H1 (cell line): ENCODE measurements around the gene CADM1. TPM values are rescaled to one million over a fixed set of nuclear protein-coding genes. Genes with fewer than 3 reads are reported as not detected.

Experiments used
- CTCF ChIA-PET: fragments of 300-600 bp; sonication (Branson Sonifier 250); formaldehyde crosslinking; loops from one replicate; lab custom pipeline; 2021; ENCODE audit not compliant: partially characterized antibody; lab: Charles Lee
- POLR2A ChIA-PET: fragments of 300-600 bp; sonication (Branson Sonifier 250); formaldehyde crosslinking; loops from one replicate; lab custom pipeline; 2021; ENCODE audit warnings: inconsistent platforms; ENCODE audit not compliant: partially characterized antibody; lab: Charles Lee
- DNase-seq, 2 experiments: peaks; one replicate each; pipeline versions ENCODE4 v3.0.0 to v3.0.0-alpha.2; 2010 to 2022; ENCODE audit warnings: low spot score in 2 of 2, low read depth in 1 of 2, mixed read lengths in 1 of 2
- FAIRE-seq: peaks from 2 replicates; lab custom pipeline; 2011; peaks lifted over from hg19 to GRCh38; lab: Jason Lieb, UNC
- H2AFZ ChIP-seq: 2 replicates; pipeline ENCODE4 v1.8.1; 2012; ENCODE audit warnings: low read length, inconsistent platforms
- H2AK5ac ChIP-seq: 2 replicates; pipeline ENCODE4 v1.6.1; 2013; ENCODE audit warnings: low read depth, low read length
- H2BK120ac ChIP-seq: replicated peaks from 2 replicates; pipeline ENCODE3; 2013; ENCODE audit warnings: low read depth, low read length, inconsistent platforms
- H2BK12ac ChIP-seq: 2 replicates; pipeline ENCODE4 v1.6.1; 2013; ENCODE audit warnings: low read depth, low read length
- H2BK15ac ChIP-seq: 2 replicates; pipeline ENCODE4 v1.6.1; 2013; ENCODE audit warnings: low read length
- H2BK20ac ChIP-seq: 2 replicates; pipeline ENCODE4 v1.6.1; 2013; ENCODE audit warnings: low read length
- H2BK5ac ChIP-seq: 2 replicates; pipeline ENCODE4 v1.6.1; 2013; ENCODE audit warnings: low read depth, low read length
- H3K14ac ChIP-seq: 2 replicates; pipeline ENCODE4 v1.6.1; 2013; ENCODE audit warnings: inconsistent platforms; ENCODE audit not compliant: insufficient read length
- H3K18ac ChIP-seq: 2 replicates; pipeline ENCODE4 v1.6.1; 2013; ENCODE audit warnings: low read length; ENCODE audit errors: extremely low read depth
- H3K23ac ChIP-seq: 2 replicates; pipeline ENCODE4 v1.6.1; 2013; ENCODE audit warnings: inconsistent platforms; ENCODE audit not compliant: insufficient read length
- H3K23me2 ChIP-seq: 2 replicates; pipeline ENCODE4 v1.6.1; 2013; ENCODE audit warnings: low read depth, low read length
- H3K27ac ChIP-seq: 2 replicates; pipeline ENCODE4 v1.6.1; 2011; ENCODE audit warnings: low read depth, low read length, inconsistent platforms
- H3K27me3 ChIP-seq, 4 experiments: replicated peaks in 1 of 4; 1 replicate in 1 of 4; 2 replicates in 3 of 4; pipeline versions ENCODE4 v1.6.1 to v1.8.1; 2011 to 2013; ENCODE audit warnings: low read length in 3 of 4, mild to moderate bottlenecking in 3 of 4, inconsistent platforms in 2 of 4, mixed read lengths in 2 of 4, moderate library complexity in 1 of 4; ENCODE audit not compliant: control insufficient read depth in 3 of 4, insufficient read depth in 3 of 4; ENCODE audit errors: extremely low read depth in 1 of 4
- H3K36me3 ChIP-seq, 4 experiments: 2 replicates each; pipeline versions ENCODE4 v1.6.1 to v1.8.1; 2011 to 2013; ENCODE audit warnings: mild to moderate bottlenecking in 4 of 4, low read length in 3 of 4, moderate library complexity in 2 of 4, control low read depth in 1 of 4, inconsistent platforms in 1 of 4; ENCODE audit not compliant: insufficient read depth in 4 of 4, control insufficient read depth in 2 of 4
- H3K4ac ChIP-seq: replicated peaks from 2 replicates; pipeline ENCODE3; 2013; ENCODE audit warnings: low read length, low read depth, mixed read lengths, inconsistent platforms; ENCODE audit not compliant: insufficient read length
- H3K4me1 ChIP-seq, 4 experiments: replicated peaks in 1 of 4; 1 replicate in 1 of 4; 2 replicates in 3 of 4; pipeline versions ENCODE4 v1.6.1 to v1.8.1; 2011 to 2013; ENCODE audit warnings: low read length in 3 of 4, inconsistent platforms in 2 of 4, mixed read lengths in 1 of 4; ENCODE audit not compliant: insufficient read depth in 4 of 4, control insufficient read depth in 3 of 4
- H3K4me2 ChIP-seq, 2 experiments: 2 replicates each; pipeline versions ENCODE4 v1.6.1 to v1.8.1; 2011 to 2013; ENCODE audit warnings: low read depth in 2 of 2, low read length in 2 of 2, control low read depth in 1 of 2, inconsistent platforms in 1 of 2, mild to moderate bottlenecking in 1 of 2; ENCODE audit not compliant: insufficient read depth in 1 of 2
- H3K4me3 ChIP-seq, 4 experiments: fragments of 200-600, 300-600 bp in 1 of 4; sonication (generic), shearing (Covaris generic), sonication (Bioruptor Twin) in 1 of 4; 2 replicates each; pipeline versions ENCODE4 v1.5.1 to v1.8.1; 2011 to 2016; ENCODE audit warnings: low read length in 4 of 4, low read depth in 3 of 4, control low read depth in 2 of 4, inconsistent platforms in 2 of 4, mild to moderate bottlenecking in 2 of 4, mixed read lengths in 1 of 4, moderate library complexity in 1 of 4; ENCODE audit not compliant: insufficient read depth in 2 of 4; ENCODE audit errors: extremely low read depth in 1 of 4
- H3K56ac ChIP-seq: replicated peaks from 2 replicates; pipeline ENCODE3; 2013; ENCODE audit warnings: low read depth, mild to moderate bottlenecking, mixed read lengths, low read length, inconsistent platforms; ENCODE audit not compliant: insufficient read length
- H3K79me1 ChIP-seq: 2 replicates; pipeline ENCODE4 v1.6.1; 2013; ENCODE audit warnings: low read depth, low read length, control low read depth
- H3K79me2 ChIP-seq, 2 experiments: 2 replicates each; pipeline versions ENCODE4 v1.6.1 to v1.8.1; 2012 to 2013; ENCODE audit warnings: low read length in 2 of 2, mild to moderate bottlenecking in 2 of 2, inconsistent platforms in 1 of 2; ENCODE audit not compliant: insufficient read depth in 2 of 2, control insufficient read depth in 1 of 2
- H3K9ac ChIP-seq, 4 experiments: replicated peaks in 1 of 4; 1 replicate in 1 of 4; 2 replicates in 3 of 4; pipeline versions ENCODE4 v1.6.1 to v1.8.1; 2011 to 2013; ENCODE audit warnings: low read depth in 3 of 4, low read length in 3 of 4, control low read depth in 2 of 4, mild to moderate bottlenecking in 2 of 4, moderate library complexity in 2 of 4, inconsistent platforms in 1 of 4; ENCODE audit errors: extremely low read depth in 1 of 4
- H3K9me3 ChIP-seq, 2 experiments: 2 replicates each; pipeline versions ENCODE4 v1.6.1 to v1.8.1; 2012 to 2013; ENCODE audit warnings: mild to moderate bottlenecking in 2 of 2, moderate library complexity in 2 of 2, control low read depth in 1 of 2, inconsistent platforms in 1 of 2, low read depth in 1 of 2, low read length in 1 of 2, mixed read lengths in 1 of 2; ENCODE audit not compliant: insufficient read depth in 2 of 2
- H4K20me1 ChIP-seq, 2 experiments: replicated peaks in 1 of 2; 2 replicates each; pipeline versions ENCODE3 to v1.8.1; 2011 to 2013; ENCODE audit warnings: inconsistent platforms in 2 of 2, low read length in 2 of 2, mild to moderate bottlenecking in 1 of 2; ENCODE audit not compliant: insufficient read depth in 2 of 2, control insufficient read depth in 1 of 2
- H4K5ac ChIP-seq: 2 replicates; pipeline ENCODE4 v1.6.1; 2013; ENCODE audit warnings: low read length, low read depth, mixed read lengths, inconsistent platforms; ENCODE audit not compliant: insufficient read length
- H4K8ac ChIP-seq: 2 replicates; pipeline ENCODE4 v1.8.0; 2013; ENCODE audit warnings: mild to moderate bottlenecking, moderate library complexity, low read length, inconsistent platforms; ENCODE audit not compliant: insufficient read depth; ENCODE audit errors: extremely low read depth
- H4K91ac ChIP-seq: replicated peaks from 2 replicates; pipeline ENCODE3; 2013; ENCODE audit warnings: low read length, mixed read lengths, inconsistent platforms; ENCODE audit not compliant: insufficient read length
- CHD1 ChIP-seq: IDR thresholded peaks from 2 replicates; pipeline ENCODE4 v1.6.1; 2012; ENCODE audit warnings: low read depth, low read length, improper control_type of control experiment
- CTBP2 ChIP-seq: IDR thresholded peaks from 2 replicates; pipeline ENCODE4 v1.7.0; 2011; ENCODE audit warnings: borderline replicate concordance, mild to moderate bottlenecking, moderate library complexity, mixed read lengths, low read length; ENCODE audit not compliant: insufficient read depth, insufficient read length
- HDAC2 ChIP-seq, 2 experiments: fragments of 300-600 bp in 1 of 2; sonication (generic) in 1 of 2; IDR thresholded peaks; 2 replicates each; pipeline ENCODE4 v1.6.1; 2011 to 2012; ENCODE audit warnings: low read depth in 2 of 2, low read length in 2 of 2, mild to moderate bottlenecking in 2 of 2, moderate library complexity in 2 of 2, borderline replicate concordance in 1 of 2, inconsistent platforms in 1 of 2
- HDAC6 ChIP-seq: IDR thresholded peaks from one replicate; pipeline ENCODE4 v1.7.1; 2012; ENCODE audit warnings: low read depth, mild to moderate bottlenecking, inconsistent platforms, low read length, moderate library complexity
- JUN ChIP-seq: IDR thresholded peaks from 2 replicates; pipeline ENCODE4 v1.6.1; 2011; ENCODE audit warnings: low read depth, mild to moderate bottlenecking, improper control_type of control experiment, low read length
- KDM4A ChIP-seq: IDR thresholded peaks from one replicate; pipeline ENCODE4 v1.7.1; 2012; ENCODE audit warnings: low read depth, mild to moderate bottlenecking, moderate library complexity, low read length, inconsistent platforms; ENCODE audit not compliant: severe bottlenecking
- RNF2 ChIP-seq: fragments of 200-900, 300-1000 bp; sonication (generic); IDR thresholded peaks from 2 replicates; pipeline ENCODE4 v1.7.1; 2016; ENCODE audit warnings: borderline replicate concordance, low read depth, mild to moderate bottlenecking, antibody characterized with exemption, low read length; ENCODE audit not compliant: poor library complexity, severe bottlenecking; ENCODE audit errors: missing control alignments
- SIX5 ChIP-seq: IDR thresholded peaks from 2 replicates; pipeline ENCODE4 v1.6.1; 2011; ENCODE audit warnings: mild to moderate bottlenecking, low read depth, low read length
- SP1 ChIP-seq: IDR thresholded peaks from 2 replicates; pipeline ENCODE4 v1.6.1; 2011; ENCODE audit warnings: low read depth, low read length
- SP4 ChIP-seq: IDR thresholded peaks from 2 replicates; pipeline ENCODE4 v1.6.1; 2012; ENCODE audit warnings: low read length, inconsistent platforms
- YY1 ChIP-seq: IDR thresholded peaks from 2 replicates; pipeline ENCODE4 v1.6.1; 2011; ENCODE audit warnings: low read depth, mild to moderate bottlenecking, low read length
- ZNF274 ChIP-seq: IDR thresholded peaks from 2 replicates; pipeline ENCODE4 v1.7.0; 2012; ENCODE audit warnings: low read length, borderline replicate concordance; ENCODE audit errors: extremely low read depth
- WGBS, 2 experiments: shearing (Covaris generic) in 1 of 2; methylation state at CpG; one replicate each; pipeline versions ENCODE4 v1.1.6 to v1.1.7; 2013 to 2015; ENCODE audit warnings: low lambda C conversion rate in 2 of 2, mixed read lengths in 2 of 2, inconsistent platforms in 1 of 2, low coverage in 1 of 2, missing lambda C conversion rate in 1 of 2; ENCODE audit not compliant: insufficient replicate concordance in 2 of 2, insufficient coverage in 1 of 2, insufficient read length in 1 of 2; ENCODE audit errors: extremely low coverage in 1 of 2, missing lambda C conversion rate in 1 of 2; 5-methylcytosine and 5-hydroxymethylcytosine counted together
- polyA plus RNA-seq, 7 experiments: library from polyadenylated mRNA; depleted of rRNA in 3 of 7; stranded (reverse) in 5 of 7; unstranded in 2 of 7; fragments of >200 nt in 5 of 7; fragments of 200-250 nt in 2 of 7; gene quantifications; 1 replicate in 5 of 7; 2 replicates in 1 of 7; 4 replicates in 1 of 7; pipeline versions ENCODE4 v1.2.1 to v1.2.3, GENCODE V29; 2011 to 2013; ENCODE audit warnings: missing spikeins in 2 of 7, mixed read lengths in 2 of 7
- total RNA-seq: library from RNA; stranded (reverse); fragmentation: NEBNext Ultra II Directional; extraction: Animal tissue kit (Norgen Biotek cat#: 25700); gene quantifications from 2 replicates; pipeline ENCODE4 v1.2.1, GENCODE V29; 2021
- TF ChIP-seq, protein P1 (sequence below): IDR thresholded peaks from 2 replicates; pipeline ENCODE4 v1.6.1; 2012; ENCODE audit warnings: inconsistent platforms

Gene CADM1
- total and polyA plus RNA-seq, 2 of the 8 experiments (the other 6 are each of a cell fraction or from before 2014, with no cell fraction given), result 8.3 to 25.3 TPM

DNA sequence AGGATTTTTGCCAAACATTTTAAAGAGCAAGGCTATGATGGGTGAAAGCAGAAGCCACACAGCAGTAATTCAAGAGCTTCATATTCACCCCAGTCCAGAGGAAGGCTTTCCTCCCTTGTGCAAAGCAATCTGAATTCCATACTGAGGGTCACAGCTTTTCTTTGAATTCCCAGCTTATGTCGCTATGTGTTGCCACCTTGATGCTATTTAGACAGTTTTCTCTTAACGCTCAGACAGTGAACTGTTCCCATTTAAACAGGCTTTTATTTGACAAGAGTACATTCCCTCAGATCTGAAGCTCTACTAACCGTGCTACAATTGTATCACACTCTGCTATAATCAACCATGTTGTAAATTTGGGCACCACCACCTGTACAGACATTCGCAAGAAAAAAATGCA lies 279.7 kb downstream of the CADM1 start:
- Histone ChIP-seq H3K23me2 (no peaks in the 10 kb centered on the region), H4K8ac (no peak overlapping the region), H3K23ac (no peak overlapping the region), H4K5ac (no peak overlapping the region), H2BK120ac (no peak overlapping the region), H4K91ac (no peak overlapping the region), H3K9ac (no peak overlapping the region), H3K27ac (no peak overlapping the region), H2BK20ac (no peak overlapping the region), H2BK5ac (peak overlapping the region; percentile 8; the same call in 1 of the 2 replicates), H3K9me3 (no peaks in the 10 kb centered on the region), H2AK5ac (no peak overlapping the region), H3K4me2 (no peak overlapping the region), H3K14ac (no peak overlapping the region), H3K79me2 (no peaks in the 10 kb centered on the region), H3K4me1 (peaks cover 4 to 13% (median 10%) of the 10 kb centered on the region in 4 experiments), H3K4ac (no peak overlapping the region), H3K56ac (no peak overlapping the region), H3K4me3 (no peak overlapping the region), H3K79me1 (no peaks in the 10 kb centered on the region), H3K27me3 (no peaks in the 10 kb centered on the region), H2BK12ac (no peak overlapping the region), H3K36me3 (no peaks in the 10 kb centered on the region), H2AFZ (no peak overlapping the region), H3K18ac (no peak overlapping the region), H4K20me1 (no peaks in the 10 kb centered on the region), H2BK15ac (no peak overlapping the region)
- WGBS, 2 experiments, result 92% methylated on average over 4 of the region's 4 CpGs; no CpG with 5 or more reads in 1 of the 2 experiments
- CTCF ChIA-PET, result interaction anchor here (0.7 to 2.0 kb wide), 4 partner anchors 9 to 967 kb away, joined by 3 to 19 read pairs (median 4); no protein-coding TSS in a partner anchor
- POLR2A ChIA-PET, result interaction anchor here (0.8 kb wide), 1 partner anchor 10 kb away, joined by 3 read pairs; no protein-coding TSS in a partner anchor
- DNase-seq (no peak), FAIRE-seq (no peak)
- no peak for TF ChIP-seq HDAC2 (IDR thresholded peaks at IDR 0.05; ENCODE audit: borderline replicate concordance in 1 of 2, low read depth in 2 of 2, low read length in 2 of 2)
- no peak for TF ChIP-seq CHD1
- no peak for TF ChIP-seq KDM4A
- no peak for TF ChIP-seq RNF2
- no peak for TF ChIP-seq YY1
- TF ChIP-seq SP4, result no peak
- TF ChIP-seq ZNF274, result no peak
- no peak for TF ChIP-seq HDAC6
- TF ChIP-seq, protein P1, sequence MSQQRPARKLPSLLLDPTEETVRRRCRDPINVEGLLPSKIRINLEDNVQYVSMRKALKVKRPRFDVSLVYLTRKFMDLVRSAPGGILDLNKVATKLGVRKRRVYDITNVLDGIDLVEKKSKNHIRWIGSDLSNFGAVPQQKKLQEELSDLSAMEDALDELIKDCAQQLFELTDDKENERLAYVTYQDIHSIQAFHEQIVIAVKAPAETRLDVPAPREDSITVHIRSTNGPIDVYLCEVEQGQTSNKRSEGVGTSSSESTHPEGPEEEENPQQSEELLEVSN, result no peak
- TF ChIP-seq SIX5, result no peak
- no peak for TF ChIP-seq CTBP2
- TF ChIP-seq JUN, result no peak
- TF ChIP-seq SP1, result no peak
